Omental fat pad (tissue), 4 donors: ENCODE data around the gene PISD. TPM values are rescaled to one million over a fixed set of nuclear protein-coding genes. Genes with fewer than 3 reads are reported as not detected.

Experiments used
- ATAC-seq: fragments of 150-250 bp; one replicate; pipeline ENCODE4 v1.9.1; 2016; ENCODE audit warnings: mild to moderate bottlenecking, moderate library complexity; ENCODE audit not compliant: low FRiP score
- DNase-seq: peaks from one replicate; pipeline ENCODE4 v3.0.0-alpha.2; 2019; ENCODE audit warnings: low spot score
- total RNA-seq, 4 donors: library from RNA; depleted of rRNA; stranded (reverse); fragments of >200 nt; gene quantifications; one replicate each; pipeline ENCODE4 v1.1.0, GENCODE V29; 2016
- TF ChIP-seq, protein P1 (sequence below), 3 donors: fragments of 450-650 bp; IDR thresholded peaks; one replicate each; pipeline ENCODE4 v1.5.1; 2016 to 2017; ENCODE audit warnings: antibody characterized with exemption in 3 of 3, mild to moderate bottlenecking in 3 of 3, moderate library complexity in 2 of 3

Gene PISD
- total RNA-seq, 4 donors from 2014 or later, result 55.2 to 165 (median 122) TPM

DNA sequence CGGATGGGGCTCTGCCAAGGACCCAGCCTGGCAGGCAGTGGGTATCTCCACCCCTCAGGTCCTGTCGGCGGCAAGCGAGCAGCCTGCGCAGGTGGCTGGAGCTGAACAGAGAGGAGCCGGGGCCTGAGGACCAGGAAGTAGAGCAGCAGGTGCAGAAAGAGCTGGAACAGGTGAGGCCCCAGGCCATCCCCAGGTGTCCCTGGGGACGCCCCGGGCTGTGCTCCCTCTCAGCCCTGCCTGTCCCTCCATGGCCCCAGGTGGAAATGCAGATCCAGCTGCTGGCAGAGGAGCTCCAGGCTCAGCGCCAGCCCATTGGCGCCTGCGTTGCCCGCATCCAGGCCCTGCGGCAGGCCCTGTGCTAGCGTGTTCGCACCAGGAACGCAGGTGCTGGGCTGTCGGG, 44.0 kb downstream of the PISD start:
- DNase-seq (no peak), ATAC-seq (no peak)
- TF ChIP-seq, protein P1, sequence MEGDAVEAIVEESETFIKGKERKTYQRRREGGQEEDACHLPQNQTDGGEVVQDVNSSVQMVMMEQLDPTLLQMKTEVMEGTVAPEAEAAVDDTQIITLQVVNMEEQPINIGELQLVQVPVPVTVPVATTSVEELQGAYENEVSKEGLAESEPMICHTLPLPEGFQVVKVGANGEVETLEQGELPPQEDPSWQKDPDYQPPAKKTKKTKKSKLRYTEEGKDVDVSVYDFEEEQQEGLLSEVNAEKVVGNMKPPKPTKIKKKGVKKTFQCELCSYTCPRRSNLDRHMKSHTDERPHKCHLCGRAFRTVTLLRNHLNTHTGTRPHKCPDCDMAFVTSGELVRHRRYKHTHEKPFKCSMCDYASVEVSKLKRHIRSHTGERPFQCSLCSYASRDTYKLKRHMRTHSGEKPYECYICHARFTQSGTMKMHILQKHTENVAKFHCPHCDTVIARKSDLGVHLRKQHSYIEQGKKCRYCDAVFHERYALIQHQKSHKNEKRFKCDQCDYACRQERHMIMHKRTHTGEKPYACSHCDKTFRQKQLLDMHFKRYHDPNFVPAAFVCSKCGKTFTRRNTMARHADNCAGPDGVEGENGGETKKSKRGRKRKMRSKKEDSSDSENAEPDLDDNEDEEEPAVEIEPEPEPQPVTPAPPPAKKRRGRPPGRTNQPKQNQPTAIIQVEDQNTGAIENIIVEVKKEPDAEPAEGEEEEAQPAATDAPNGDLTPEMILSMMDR (IDR thresholded peaks at IDR 0.05), result no peak

DNA sequence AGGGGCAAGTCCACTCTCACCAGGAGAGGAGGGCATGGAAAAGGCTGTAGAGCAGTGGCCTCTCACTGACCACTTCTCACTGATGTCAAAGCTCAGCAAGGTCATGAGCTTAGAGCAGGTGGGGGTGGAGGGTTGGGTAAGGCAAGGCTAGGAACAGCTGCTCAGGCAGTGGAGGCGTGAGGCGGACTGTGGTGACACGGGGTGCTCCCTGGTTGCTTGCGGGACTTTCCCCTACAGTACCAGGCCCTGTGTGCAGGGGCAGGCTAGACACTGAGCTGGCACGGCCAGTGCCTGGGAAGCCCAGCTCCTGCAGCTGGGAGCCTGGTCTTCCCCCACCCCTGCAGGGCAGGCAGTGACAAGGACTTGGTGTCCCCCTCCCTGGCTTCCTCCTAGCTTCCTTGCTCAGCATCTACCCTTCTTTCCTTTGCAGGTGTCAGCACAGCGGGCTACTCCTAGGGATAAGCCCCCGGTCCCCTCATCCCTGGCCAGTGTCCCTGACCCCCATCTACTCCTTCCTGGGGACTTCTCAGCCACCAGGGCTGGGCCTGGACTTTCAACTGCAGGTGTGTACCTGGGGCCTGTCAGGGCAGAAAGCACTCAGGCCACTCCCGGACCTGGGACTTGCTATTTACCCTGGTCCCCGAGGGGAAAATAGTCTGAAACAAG, 45.6 kb downstream of the PISD start:
- DNase-seq (no peak), ATAC-seq (no peak)
- TF ChIP-seq, protein P1 (IDR thresholded peaks at IDR 0.05), result no peak

DNA sequence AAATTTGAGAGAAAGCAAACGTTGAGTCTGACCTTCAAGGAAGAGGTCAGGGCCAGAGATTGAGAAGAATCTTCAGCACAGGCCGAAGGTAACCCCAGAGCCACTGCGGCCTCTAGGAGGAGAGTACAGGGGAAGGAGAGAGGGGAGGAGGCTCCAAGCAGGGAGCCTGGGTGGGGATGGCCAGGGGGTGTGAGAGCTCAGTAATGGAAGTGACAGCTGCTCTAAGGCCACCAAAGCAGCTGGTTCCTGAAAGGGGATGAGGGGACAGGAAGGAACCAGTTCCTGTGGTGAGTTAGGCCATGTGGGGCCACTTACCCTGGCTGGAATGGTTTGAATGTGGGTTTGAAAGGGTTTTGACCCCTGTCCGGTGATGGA, 46.1 kb downstream of the PISD start:
- TF ChIP-seq, protein P1 (IDR thresholded peaks at IDR 0.05), result no peak
- no peak for ATAC-seq
- DNase-seq, result no peak

DNA sequence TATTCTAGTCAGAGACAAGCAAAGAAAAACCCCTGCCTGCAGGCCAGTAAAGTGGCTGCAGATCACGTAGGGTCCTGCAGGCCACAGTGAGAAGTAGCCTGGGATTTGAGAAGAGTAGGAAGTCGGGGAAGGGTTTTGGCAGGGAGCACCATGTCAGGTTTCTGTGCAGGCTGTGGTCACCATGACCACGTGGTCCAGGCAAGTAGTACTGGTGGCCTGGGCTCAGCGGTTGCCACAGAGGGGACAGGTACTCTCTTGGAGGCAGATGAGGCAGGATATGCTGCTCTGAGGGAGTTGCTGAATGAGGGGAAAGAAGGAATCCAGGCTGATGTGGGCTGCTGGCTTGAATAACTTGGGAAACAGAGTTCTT, 46.5 kb downstream of the PISD start:
- ATAC-seq (no peak), DNase-seq (no peak)
- TF ChIP-seq, protein P1 (IDR thresholded peaks at IDR 0.05), result no peak

DNA sequence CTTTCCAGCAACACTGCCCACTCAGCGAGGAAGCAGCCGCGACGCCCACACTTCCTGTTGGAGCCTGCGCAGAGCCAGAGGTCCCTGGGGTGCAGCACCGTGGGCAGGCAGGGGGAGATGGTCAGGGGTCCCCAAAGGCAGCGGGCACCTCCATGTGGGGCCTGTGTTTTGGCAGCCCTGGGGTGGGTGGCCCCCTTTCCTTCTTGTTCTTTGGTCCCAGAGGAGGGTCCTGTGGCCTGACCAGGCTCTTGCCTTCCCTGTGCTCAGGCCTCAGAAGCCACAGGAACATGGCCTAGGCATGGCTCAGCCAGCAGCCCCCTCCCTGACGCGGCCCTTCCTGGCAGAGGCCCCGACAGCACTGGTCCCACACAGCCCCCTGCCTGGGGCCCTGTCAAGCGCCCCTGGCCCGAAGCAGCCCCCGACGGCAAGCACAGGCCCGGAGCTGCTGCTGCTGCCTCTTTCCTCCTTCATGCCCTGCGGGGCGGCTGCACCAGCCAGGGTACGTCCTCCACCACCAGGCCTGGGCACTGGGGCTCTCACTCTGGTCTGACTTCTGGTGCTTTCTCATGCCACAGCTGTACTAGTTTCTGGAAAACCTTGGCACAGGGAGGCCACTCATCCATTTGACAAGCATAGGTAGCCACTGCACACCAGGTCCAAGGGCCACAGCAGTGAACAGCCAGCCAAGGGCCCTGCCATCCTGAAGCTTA, 47.1 kb downstream of the PISD start:
- DNase-seq (no peak), ATAC-seq (no peak)
- TF ChIP-seq, protein P1 (IDR thresholded peaks at IDR 0.05), result no peak

DNA sequence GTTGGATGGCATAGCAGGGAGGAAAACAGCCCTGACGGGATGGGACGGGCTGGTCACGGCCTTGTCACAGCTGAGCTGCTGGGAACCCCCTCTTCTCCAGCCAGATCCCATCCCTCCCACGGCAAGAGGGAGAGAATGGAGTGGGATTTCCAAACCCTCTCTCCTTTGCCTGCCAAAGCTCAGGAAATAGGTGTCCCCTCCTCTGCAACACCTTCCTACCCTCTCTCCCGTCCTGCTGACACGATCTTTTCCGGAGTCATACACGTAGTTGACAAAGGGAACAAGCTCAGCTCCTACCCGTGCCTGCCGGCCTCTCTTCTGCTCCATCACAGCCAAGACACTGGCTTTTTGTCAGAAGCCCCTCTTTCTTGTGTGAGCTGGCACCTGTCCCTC, 48.1 kb downstream of the PISD start:
- no peak for ATAC-seq
- TF ChIP-seq, protein P1 (IDR thresholded peaks at IDR 0.05), result no peak
- no peak for DNase-seq
